Trophoblast cell (in vitro differentiated cells and primary cell): ENCODE measurements around the gene ATP13A4.

Experiments
- DNase-seq, 2 donors: peaks; one replicate each; pipeline ENCODE4 v3.0.0-alpha.2; 2016
- H2AFZ ChIP-seq: 2 replicates; pipeline ENCODE4 v1.6.1; 2013; ENCODE audit warnings: low read length, moderate library complexity, mild to moderate bottlenecking; ENCODE audit not compliant: insufficient read depth, poor library complexity
- H2AK5ac ChIP-seq: 2 replicates; pipeline ENCODE4 v1.6.1; 2013; ENCODE audit warnings: mild to moderate bottlenecking, low read length
- H2BK120ac ChIP-seq: 2 replicates; pipeline ENCODE4 v1.6.1; 2013; ENCODE audit warnings: low read length, mild to moderate bottlenecking, moderate library complexity; ENCODE audit not compliant: insufficient read depth, poor library complexity
- H2BK12ac ChIP-seq: 2 replicates; pipeline ENCODE4 v1.6.1; 2013; ENCODE audit warnings: mild to moderate bottlenecking, low read length, moderate library complexity
- H2BK5ac ChIP-seq: 2 replicates; pipeline ENCODE4 v1.6.1; 2013; ENCODE audit warnings: low read length, low read depth, moderate library complexity, mild to moderate bottlenecking; ENCODE audit not compliant: poor library complexity
- H3K14ac ChIP-seq: 2 replicates; pipeline ENCODE4 v1.6.1; 2013; ENCODE audit warnings: mild to moderate bottlenecking, low read length
- H3K18ac ChIP-seq: 2 replicates; pipeline ENCODE4 v1.6.1; 2013; ENCODE audit warnings: mild to moderate bottlenecking, low read length
- H3K23ac ChIP-seq: 2 replicates; pipeline ENCODE4 v1.6.1; 2013; ENCODE audit warnings: low read length
- H3K27ac ChIP-seq: 2 replicates; pipeline ENCODE4 v1.5.1; 2013; ENCODE audit warnings: low read depth, mild to moderate bottlenecking, inconsistent platforms, low read length, moderate library complexity
- H3K27me3 ChIP-seq: 2 replicates; pipeline ENCODE4 v1.6.1; 2013; ENCODE audit warnings: inconsistent platforms, mild to moderate bottlenecking, low read length, moderate library complexity; ENCODE audit not compliant: insufficient read depth
- H3K36me3 ChIP-seq, 2 experiments: 1 replicate in 1 of 2; 2 replicates in 1 of 2; pipeline ENCODE4 v1.6.1; 2013; ENCODE audit warnings: low read length in 2 of 2, mild to moderate bottlenecking in 2 of 2, moderate library complexity in 1 of 2; ENCODE audit not compliant: insufficient read depth in 2 of 2, control insufficient read depth in 1 of 2
- H3K4ac ChIP-seq: 2 replicates; pipeline ENCODE4 v1.6.1; 2013; ENCODE audit warnings: low read depth, mild to moderate bottlenecking, low read length, moderate library complexity
- H3K4me1 ChIP-seq, 2 experiments: 1 replicate in 1 of 2; 2 replicates in 1 of 2; pipeline ENCODE4 v1.6.1; 2013; ENCODE audit warnings: low read length in 2 of 2, mild to moderate bottlenecking in 2 of 2, moderate library complexity in 1 of 2; ENCODE audit not compliant: insufficient read depth in 2 of 2, control insufficient read depth in 1 of 2
- H3K4me2 ChIP-seq: 2 replicates; pipeline ENCODE4 v1.6.1; 2013; ENCODE audit warnings: inconsistent platforms, mild to moderate bottlenecking, low read length, moderate library complexity
- H3K4me3 ChIP-seq: 2 replicates; pipeline ENCODE4 v1.5.1; 2013; ENCODE audit warnings: mild to moderate bottlenecking, low read depth, low read length, inconsistent platforms
- H3K79me1 ChIP-seq: one replicate; pipeline ENCODE4 v1.6.1; 2013; ENCODE audit warnings: low read length
- H3K79me2 ChIP-seq: 2 replicates; pipeline ENCODE4 v1.6.1; 2013; ENCODE audit warnings: low read length, mild to moderate bottlenecking; ENCODE audit not compliant: control insufficient read depth, insufficient read depth, poor library complexity
- H3K9ac ChIP-seq: 2 replicates; pipeline ENCODE4 v1.6.1; 2013; ENCODE audit warnings: mild to moderate bottlenecking, low read length
- H3K9me3 ChIP-seq: 2 replicates; pipeline ENCODE4 v1.6.1; 2013; ENCODE audit warnings: low read depth, mild to moderate bottlenecking, control low read depth, inconsistent platforms, low read length; ENCODE audit not compliant: insufficient read depth
- H4K12ac ChIP-seq: 2 replicates; pipeline ENCODE4 v1.6.1; 2013; ENCODE audit warnings: low read depth, mild to moderate bottlenecking, low read length, moderate library complexity
- H4K8ac ChIP-seq: 2 replicates; pipeline ENCODE4 v1.6.1; 2013; ENCODE audit warnings: low read depth, mild to moderate bottlenecking, low read length, moderate library complexity
- H4K91ac ChIP-seq: one replicate; pipeline ENCODE4 v1.6.1; 2013; ENCODE audit warnings: low read depth, mild to moderate bottlenecking, low read length, moderate library complexity
- WGBS: extraction: QIAGEN DNeasy Blood & Tissue Kit; methylation state at CpG from one replicate; pipeline ENCODE4 v1.1.7; 2013; ENCODE audit warnings: missing lambda C conversion rate; ENCODE audit not compliant: insufficient read length, insufficient coverage; ENCODE audit errors: extremely low coverage; 5-methylcytosine and 5-hydroxymethylcytosine counted together

ATP13A4 gene

DNA sequence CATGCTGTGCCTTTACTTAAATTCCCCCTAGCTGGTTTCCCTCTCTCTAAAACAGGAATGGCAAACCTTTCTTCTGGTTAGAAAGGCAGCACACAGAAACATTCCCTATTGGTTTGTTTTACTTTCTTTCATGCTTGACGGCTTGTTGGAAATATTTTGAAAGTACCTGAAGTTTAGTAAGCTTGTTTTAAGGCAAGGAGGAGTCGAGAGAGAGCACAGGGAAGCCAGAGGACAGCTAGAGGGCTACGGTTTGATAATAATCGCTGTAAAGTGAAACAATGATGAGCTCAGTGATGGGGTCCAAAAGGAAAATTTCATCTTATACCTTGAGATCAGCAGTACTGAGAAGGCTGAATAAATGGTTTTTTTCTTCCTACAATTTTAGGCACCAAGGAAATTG, 64.1 kb downstream of the ATP13A4 start:
- H3K79me2 ChIP-seq: no peaks in the 10 kb centered on the region
- no peak overlapping the region for H4K91ac ChIP-seq
- H3K9me3 ChIP-seq: no peaks in the 10 kb centered on the region
- no peaks in the 10 kb centered on the region for H3K4me1 ChIP-seq
- H3K18ac ChIP-seq: no peak overlapping the region
- no peak overlapping the region for H2BK12ac ChIP-seq
- no peak overlapping the region for H4K8ac ChIP-seq
- no peak overlapping the region for H3K4me3 ChIP-seq
- no peaks in the 10 kb centered on the region for H3K79me1 ChIP-seq
- no peak overlapping the region for H2AK5ac ChIP-seq
- no peak overlapping the region for H3K23ac ChIP-seq
- H4K12ac ChIP-seq: no peak overlapping the region
- H3K27ac ChIP-seq: no peak overlapping the region
- no peak overlapping the region for H3K4me2 ChIP-seq
- no peaks in the 10 kb centered on the region for H3K36me3 ChIP-seq
- H2AFZ ChIP-seq: no peak overlapping the region
- H3K14ac ChIP-seq: no peak overlapping the region
- H2BK5ac ChIP-seq: no peak overlapping the region
- H3K27me3 ChIP-seq: no peaks in the 10 kb centered on the region
- WGBS: no CpG with 5 or more reads among the region's 4 CpGs
- no peak overlapping the region for H2BK120ac ChIP-seq
- H3K9ac ChIP-seq: no peak overlapping the region
- H3K4ac ChIP-seq: no peak overlapping the region
- no peak for DNase-seq

GRCh38 chr3:193489949-193490348, 64.7 kb downstream of the ATP13A4 start:
- Histone ChIP-seq H3K14ac (no peak overlapping the region), H3K4me1 (no peaks in the 10 kb centered on the region), H3K4me2 (no peak overlapping the region), H3K9me3 (no peaks in the 10 kb centered on the region), H4K8ac (no peak overlapping the region), H3K27ac (no peak overlapping the region), H3K4me3 (no peak overlapping the region), H3K79me2 (no peaks in the 10 kb centered on the region), H2BK120ac (no peak overlapping the region), H3K79me1 (no peaks in the 10 kb centered on the region), H3K9ac (no peak overlapping the region), H3K36me3 (no peaks in the 10 kb centered on the region), H2AFZ (no peak overlapping the region), H4K91ac (no peak overlapping the region), H4K12ac (no peak overlapping the region), H3K23ac (no peak overlapping the region), H2AK5ac (no peak overlapping the region), H3K4ac (no peak overlapping the region), H2BK12ac (no peak overlapping the region), H2BK5ac (no peak overlapping the region), H3K18ac (no peak overlapping the region), H3K27me3 (no peaks in the 10 kb centered on the region)
- peak in 1 of 2 donors; percentile 17 for DNase-seq
- 100% methylated on average over 3 of the region's 6 CpGs for WGBS

DNA sequence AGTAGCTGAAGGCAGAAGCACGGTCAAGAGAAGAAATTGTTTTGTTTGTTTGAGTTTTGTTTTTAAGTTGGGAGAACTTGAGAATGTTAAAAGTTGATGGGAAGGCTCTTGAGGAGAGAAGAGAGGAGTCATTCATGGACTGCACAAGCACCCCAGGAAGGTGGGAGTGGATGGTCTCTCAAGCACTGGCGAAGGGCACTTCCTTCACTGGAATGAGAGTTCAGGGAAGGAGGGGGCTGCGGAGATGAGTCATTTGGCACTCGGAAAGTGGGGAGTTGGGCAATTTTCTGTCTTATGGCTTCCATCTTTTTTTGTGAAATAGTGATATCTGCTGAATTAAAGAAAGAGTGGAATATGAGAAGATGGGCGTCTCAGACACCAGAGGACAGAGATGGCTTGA, 66.0 kb downstream of the ATP13A4 start:
- H4K8ac ChIP-seq: no peak overlapping the region
- H3K36me3 ChIP-seq: no peaks in the 10 kb centered on the region
- no peak overlapping the region for H3K9ac ChIP-seq
- H2AFZ ChIP-seq: no peak overlapping the region
- no peak for DNase-seq
- H3K9me3 ChIP-seq: no peaks in the 10 kb centered on the region
- no peak overlapping the region for H3K4me3 ChIP-seq
- H3K79me2 ChIP-seq: no peaks in the 10 kb centered on the region
- H4K91ac ChIP-seq: no peak overlapping the region
- H2AK5ac ChIP-seq: no peak overlapping the region
- no peaks in the 10 kb centered on the region for H3K79me1 ChIP-seq
- H2BK120ac ChIP-seq: no peak overlapping the region
- no peak overlapping the region for H3K18ac ChIP-seq
- H3K4ac ChIP-seq: no peak overlapping the region
- 100% methylated on average over 1 of the region's 5 CpGs for WGBS
- H3K23ac ChIP-seq: no peak overlapping the region
- H3K4me1 ChIP-seq: no peaks in the 10 kb centered on the region
- H2BK12ac ChIP-seq: no peak overlapping the region
- H3K4me2 ChIP-seq: no peak overlapping the region
- H2BK5ac ChIP-seq: no peak overlapping the region
- H3K27ac ChIP-seq: no peak overlapping the region
- no peaks in the 10 kb centered on the region for H3K27me3 ChIP-seq
- H4K12ac ChIP-seq: no peak overlapping the region
- H3K14ac ChIP-seq: no peak overlapping the region

- Histone ChIP-seq H4K8ac (no peak overlapping the region), H2AFZ (no peak overlapping the region), H3K14ac (no peak overlapping the region), H3K4ac (no peak overlapping the region), H3K18ac (no peak overlapping the region), H3K79me2 (no peaks in the 10 kb centered on the region), H3K27ac (no peak overlapping the region), H2AK5ac (no peak overlapping the region), H3K4me2 (no peak overlapping the region), H2BK120ac (no peak overlapping the region), H2BK5ac (no peak overlapping the region), H4K91ac (no peak overlapping the region), H3K9me3 (no peaks in the 10 kb centered on the region), H4K12ac (no peak overlapping the region), H3K27me3 (no peaks in the 10 kb centered on the region), H3K4me3 (no peak overlapping the region), H2BK12ac (no peak overlapping the region), H3K23ac (no peak overlapping the region), H3K4me1 (no peaks in the 10 kb centered on the region), H3K9ac (no peak overlapping the region), H3K79me1 (no peaks in the 10 kb centered on the region), H3K36me3 (no peaks in the 10 kb centered on the region)
- no CpG with 5 or more reads among the region's 1 CpG for WGBS
- DNase-seq: no peak
These were observed 70.6 kb downstream of the ATP13A4 start for GRCh38 chr3:193483988-193484539.
